DND-41 (cell line): ENCODE results near the gene SMC5.

Experiments used
- CTCF ChIP-seq: IDR thresholded peaks from 2 replicates; pipeline ENCODE4 v1.5.1; 2012; ENCODE audit warnings: borderline replicate concordance, low read length, moderate library complexity, mild to moderate bottlenecking; ENCODE audit not compliant: poor library complexity, severe bottlenecking; ENCODE audit errors: extremely low read depth
- EZH2 ChIP-seq: IDR thresholded peaks from 3 replicates; pipeline ENCODE4 v1.6.1; 2012; ENCODE audit warnings: borderline replicate concordance, low read depth, mild to moderate bottlenecking, moderate library complexity, low read length, inconsistent platforms; ENCODE audit not compliant: severe bottlenecking

GRCh38 chr9:70392189-70392588, 133.4 kb downstream of the SMC5 start:
- TF ChIP-seq CTCF = peak; percentile 43
- TF ChIP-seq EZH2 = no peak
